Measurements from ENCODE around the gene CTNNBL1. TPM values are rescaled to one million over a fixed set of nuclear protein-coding genes. Genes with fewer than 3 reads are reported as not detected.

The CTNNBL1 gene
- total RNA-seq, 1 experiment from 2014 or later, result 55.4 TPM

DNA sequence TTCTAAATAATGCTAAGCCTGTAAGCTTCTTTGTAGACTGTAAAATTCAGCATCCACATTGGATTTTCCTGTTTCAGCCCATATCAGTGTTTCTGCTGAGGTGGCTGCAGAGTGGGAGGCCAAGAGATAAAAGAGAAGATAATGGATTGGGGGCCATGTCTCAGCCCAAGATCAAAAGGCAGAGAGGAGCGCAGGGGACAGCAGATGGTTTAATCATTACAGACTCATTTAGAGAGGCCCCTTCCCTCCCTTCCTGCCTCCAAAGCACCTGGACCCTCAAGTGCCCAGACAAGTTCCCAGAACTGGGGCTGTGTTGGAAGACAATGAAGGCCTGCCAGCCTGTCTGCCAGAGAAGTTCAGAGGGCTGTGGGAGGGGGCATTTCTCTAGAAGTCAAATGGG lies 20.4 kb upstream of the CTNNBL1 start:
- Histone ChIP-seq H3K27me3 (ENCODE audit: insufficient read depth, low read length) (peaks cover 45% of the 10 kb centered on the region), H3K4me3 (replicated peaks in 1 of 2; ENCODE audit: low read depth in 1 of 2, low read length in 2 of 2) (no peak overlapping the region), H3K79me2 (ENCODE audit: insufficient read depth, low read length) (no peaks in the 10 kb centered on the region), H3K4me1 (ENCODE audit: control insufficient read depth in 1 of 2, insufficient read depth in 2 of 2, low read length in 2 of 2) (no peaks in the 10 kb centered on the region), H3K27ac (ENCODE audit: low read depth, low read length) (no peak overlapping the region), H4K20me1 (ENCODE audit: insufficient read depth) (no peaks in the 10 kb centered on the region), H3K9me2 (ENCODE audit: insufficient read depth) (no peaks in the 10 kb centered on the region), H3K9me3 (ENCODE audit: control insufficient read depth in 1 of 2, insufficient read depth in 1 of 2, low read depth in 1 of 2, low read length in 2 of 2) (no peaks in the 10 kb centered on the region), H2AFZ (ENCODE audit: low read depth, low read length, poor library complexity, severe bottlenecking) (no peak overlapping the region), H3K4me2 (ENCODE audit: low read length) (no peak overlapping the region), H3K36me3 (ENCODE audit: control insufficient read depth in 1 of 2, insufficient read depth in 2 of 2, low read length in 2 of 2) (no peaks in the 10 kb centered on the region), H3K9ac (ENCODE audit: low read length) (no peak overlapping the region)
- ChIA-PET CTCF (no interaction called here), POLR2A (no interaction called here), RAD21 (ENCODE audit: low non-redundant PET in 1 of 2, low total read pairs in 2 of 2, uncharacterized antibody in 2 of 2, unreplicated experiment in 2 of 2) (no interaction called here)
- DNase-seq (ENCODE audit: low read depth, low spot score) (no peak), ATAC-seq (no peak)
- intact Hi-C loops (cut with micrococcal nuclease), result no loop called here
- TF ChIP-seq, protein P1, sequence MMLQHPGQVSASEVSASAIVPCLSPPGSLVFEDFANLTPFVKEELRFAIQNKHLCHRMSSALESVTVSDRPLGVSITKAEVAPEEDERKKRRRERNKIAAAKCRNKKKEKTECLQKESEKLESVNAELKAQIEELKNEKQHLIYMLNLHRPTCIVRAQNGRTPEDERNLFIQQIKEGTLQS (IDR thresholded peaks at IDR 0.05), result no peak
- no peak for TF ChIP-seq FOSL1 (IDR thresholded peaks at IDR 0.05; ENCODE audit: low read depth)
- TF ChIP-seq, protein P2, sequence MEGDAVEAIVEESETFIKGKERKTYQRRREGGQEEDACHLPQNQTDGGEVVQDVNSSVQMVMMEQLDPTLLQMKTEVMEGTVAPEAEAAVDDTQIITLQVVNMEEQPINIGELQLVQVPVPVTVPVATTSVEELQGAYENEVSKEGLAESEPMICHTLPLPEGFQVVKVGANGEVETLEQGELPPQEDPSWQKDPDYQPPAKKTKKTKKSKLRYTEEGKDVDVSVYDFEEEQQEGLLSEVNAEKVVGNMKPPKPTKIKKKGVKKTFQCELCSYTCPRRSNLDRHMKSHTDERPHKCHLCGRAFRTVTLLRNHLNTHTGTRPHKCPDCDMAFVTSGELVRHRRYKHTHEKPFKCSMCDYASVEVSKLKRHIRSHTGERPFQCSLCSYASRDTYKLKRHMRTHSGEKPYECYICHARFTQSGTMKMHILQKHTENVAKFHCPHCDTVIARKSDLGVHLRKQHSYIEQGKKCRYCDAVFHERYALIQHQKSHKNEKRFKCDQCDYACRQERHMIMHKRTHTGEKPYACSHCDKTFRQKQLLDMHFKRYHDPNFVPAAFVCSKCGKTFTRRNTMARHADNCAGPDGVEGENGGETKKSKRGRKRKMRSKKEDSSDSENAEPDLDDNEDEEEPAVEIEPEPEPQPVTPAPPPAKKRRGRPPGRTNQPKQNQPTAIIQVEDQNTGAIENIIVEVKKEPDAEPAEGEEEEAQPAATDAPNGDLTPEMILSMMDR (IDR thresholded peaks at IDR 0.05 in 2 of 3, conservative IDR thresholded peaks at IDR 0.05 in 1 of 3; ENCODE audit: borderline replicate concordance in 1 of 3, insufficient read depth in 1 of 3, low read depth in 2 of 3, low read length in 2 of 3), result no peak
- TF ChIP-seq EGR1 (IDR thresholded peaks at IDR 0.05; ENCODE audit: low read depth), result no peak
- no peak for TF ChIP-seq RAD21 (IDR thresholded peaks at IDR 0.05; ENCODE audit: low read depth)
- TF ChIP-seq POLR2A (IDR thresholded peaks at IDR 0.05; ENCODE audit: borderline replicate concordance, extremely low read depth, insufficient read depth, insufficient read length), result no peak
- TF ChIP-seq, protein P3, sequence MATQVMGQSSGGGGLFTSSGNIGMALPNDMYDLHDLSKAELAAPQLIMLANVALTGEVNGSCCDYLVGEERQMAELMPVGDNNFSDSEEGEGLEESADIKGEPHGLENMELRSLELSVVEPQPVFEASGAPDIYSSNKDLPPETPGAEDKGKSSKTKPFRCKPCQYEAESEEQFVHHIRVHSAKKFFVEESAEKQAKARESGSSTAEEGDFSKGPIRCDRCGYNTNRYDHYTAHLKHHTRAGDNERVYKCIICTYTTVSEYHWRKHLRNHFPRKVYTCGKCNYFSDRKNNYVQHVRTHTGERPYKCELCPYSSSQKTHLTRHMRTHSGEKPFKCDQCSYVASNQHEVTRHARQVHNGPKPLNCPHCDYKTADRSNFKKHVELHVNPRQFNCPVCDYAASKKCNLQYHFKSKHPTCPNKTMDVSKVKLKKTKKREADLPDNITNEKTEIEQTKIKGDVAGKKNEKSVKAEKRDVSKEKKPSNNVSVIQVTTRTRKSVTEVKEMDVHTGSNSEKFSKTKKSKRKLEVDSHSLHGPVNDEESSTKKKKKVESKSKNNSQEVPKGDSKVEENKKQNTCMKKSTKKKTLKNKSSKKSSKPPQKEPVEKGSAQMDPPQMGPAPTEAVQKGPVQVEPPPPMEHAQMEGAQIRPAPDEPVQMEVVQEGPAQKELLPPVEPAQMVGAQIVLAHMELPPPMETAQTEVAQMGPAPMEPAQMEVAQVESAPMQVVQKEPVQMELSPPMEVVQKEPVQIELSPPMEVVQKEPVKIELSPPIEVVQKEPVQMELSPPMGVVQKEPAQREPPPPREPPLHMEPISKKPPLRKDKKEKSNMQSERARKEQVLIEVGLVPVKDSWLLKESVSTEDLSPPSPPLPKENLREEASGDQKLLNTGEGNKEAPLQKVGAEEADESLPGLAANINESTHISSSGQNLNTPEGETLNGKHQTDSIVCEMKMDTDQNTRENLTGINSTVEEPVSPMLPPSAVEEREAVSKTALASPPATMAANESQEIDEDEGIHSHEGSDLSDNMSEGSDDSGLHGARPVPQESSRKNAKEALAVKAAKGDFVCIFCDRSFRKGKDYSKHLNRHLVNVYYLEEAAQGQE (IDR thresholded peaks at IDR 0.05; ENCODE audit: low read depth), result no peak
- no peak for TF ChIP-seq SRF (IDR thresholded peaks at IDR 0.05; ENCODE audit: low read depth)
- TF ChIP-seq ZNF274 (IDR thresholded peaks at IDR 0.05; ENCODE audit: low read depth, low read length), result no peak
- no peak for TF ChIP-seq EZH2phosphoT487 (IDR thresholded peaks at IDR 0.05; ENCODE audit: borderline replicate concordance)
- no peak for TF ChIP-seq ELF1 (IDR thresholded peaks at IDR 0.05; ENCODE audit: borderline replicate concordance, low read depth)
- TF ChIP-seq JUND (IDR thresholded peaks at IDR 0.05), result no peak
- TF ChIP-seq SP1 (IDR thresholded peaks at IDR 0.05; ENCODE audit: low read depth), result no peak
- TF ChIP-seq CEBPB (IDR thresholded peaks at IDR 0.05; ENCODE audit: low read depth), result no peak
- TF ChIP-seq SIN3A (IDR thresholded peaks at IDR 0.05; ENCODE audit: low read depth), result no peak
- no peak for TF ChIP-seq YY1 (IDR thresholded peaks at IDR 0.05; ENCODE audit: extremely low read depth, insufficient replicate concordance, low read depth, low read length)
- no peak for TF ChIP-seq ZFX (IDR thresholded peaks at IDR 0.05)
- TF ChIP-seq CBX3 (IDR thresholded peaks at IDR 0.05; ENCODE audit: low read depth), result no peak
- no TSS peak for BruUV-seq (replicated peaks)

All from HCT116 (cell line).